ENCODE data around the gene HAPLN3.

Gene HAPLN3

DNA sequence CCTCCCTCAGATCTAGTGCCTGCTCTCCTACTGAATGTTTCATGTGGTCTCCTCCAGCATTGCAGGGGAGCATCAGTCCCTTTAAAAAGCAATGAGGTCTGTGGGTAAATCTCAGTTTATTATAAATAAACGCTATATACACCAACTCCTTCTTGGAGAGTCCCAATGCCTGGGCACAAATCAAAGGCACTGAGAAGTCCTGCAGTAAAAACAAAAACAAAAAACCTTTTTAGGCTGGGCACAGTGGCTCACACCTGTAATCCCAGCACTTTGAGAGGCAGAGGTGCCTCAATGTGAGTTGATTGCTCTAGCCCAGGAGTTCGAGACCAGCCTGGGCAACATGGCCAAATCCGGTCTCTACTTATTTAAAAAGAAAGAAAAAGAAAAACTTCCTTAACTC lies 47.1 kb downstream of the HAPLN3 start:
- no peak for DNase-seq (ENCODE audit: extremely low spot score)
- ChIA-PET CTCF (no interaction called here), POLR2A (no interaction called here)
- TF ChIP-seq, protein P1, sequence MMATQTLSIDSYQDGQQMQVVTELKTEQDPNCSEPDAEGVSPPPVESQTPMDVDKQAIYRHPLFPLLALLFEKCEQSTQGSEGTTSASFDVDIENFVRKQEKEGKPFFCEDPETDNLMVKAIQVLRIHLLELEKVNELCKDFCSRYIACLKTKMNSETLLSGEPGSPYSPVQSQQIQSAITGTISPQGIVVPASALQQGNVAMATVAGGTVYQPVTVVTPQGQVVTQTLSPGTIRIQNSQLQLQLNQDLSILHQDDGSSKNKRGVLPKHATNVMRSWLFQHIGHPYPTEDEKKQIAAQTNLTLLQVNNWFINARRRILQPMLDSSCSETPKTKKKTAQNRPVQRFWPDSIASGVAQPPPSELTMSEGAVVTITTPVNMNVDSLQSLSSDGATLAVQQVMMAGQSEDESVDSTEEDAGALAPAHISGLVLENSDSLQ (IDR thresholded peaks at IDR 0.05) = no peak
- TF ChIP-seq FOXA1 (IDR thresholded peaks at IDR 0.05) (no peak), FOXK2 (IDR thresholded peaks at IDR 0.05) (no peak), FOXM1 (IDR thresholded peaks at IDR 0.05; ENCODE audit: borderline replicate concordance) (no peak)

DNA sequence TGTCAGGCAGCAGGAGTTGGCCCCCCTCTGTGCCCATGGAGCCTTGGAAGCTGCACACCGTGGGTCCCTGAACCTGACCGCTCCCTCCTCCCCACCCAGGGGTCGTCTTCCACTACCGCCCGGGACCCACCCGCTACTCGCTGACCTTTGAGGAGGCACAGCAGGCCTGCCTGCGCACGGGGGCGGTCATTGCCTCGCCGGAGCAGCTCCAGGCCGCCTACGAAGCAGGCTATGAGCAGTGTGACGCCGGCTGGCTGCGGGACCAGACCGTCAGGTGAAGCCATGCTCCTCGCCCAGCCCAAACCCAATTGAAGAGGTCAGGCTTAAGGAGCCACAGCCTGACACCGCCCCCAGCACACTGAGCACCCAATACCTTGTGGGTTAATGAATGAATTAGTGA lies 48.2 kb downstream of the HAPLN3 start:
- no peak for DNase-seq (ENCODE audit: extremely low spot score)
- ChIA-PET POLR2A (no interaction called here), CTCF (no interaction called here)
- TF ChIP-seq TARDBP (IDR thresholded peaks at IDR 0.05) (no peak), FOXK2 (IDR thresholded peaks at IDR 0.05) (no peak), ELF4 (IDR thresholded peaks at IDR 0.05) (no peak), HDGF (IDR thresholded peaks at IDR 0.05; ENCODE audit: borderline replicate concordance) (no peak), L3MBTL2 (conservative IDR thresholded peaks at IDR 0.05) (no peak), FOXM1 (IDR thresholded peaks at IDR 0.05; ENCODE audit: borderline replicate concordance) (no peak), BHLHE40 (IDR thresholded peaks at IDR 0.05; ENCODE audit: borderline replicate concordance) (no peak), SP1 (IDR thresholded peaks at IDR 0.05) (no peak), ARNT (IDR thresholded peaks at IDR 0.05) (no peak), LEF1 (IDR thresholded peaks at IDR 0.05; ENCODE audit: borderline replicate concordance) (no peak), CTBP1 (IDR thresholded peaks at IDR 0.05; ENCODE audit: borderline replicate concordance) (no peak)
- TF ChIP-seq, protein P1 (IDR thresholded peaks at IDR 0.05) = no peak

DNA sequence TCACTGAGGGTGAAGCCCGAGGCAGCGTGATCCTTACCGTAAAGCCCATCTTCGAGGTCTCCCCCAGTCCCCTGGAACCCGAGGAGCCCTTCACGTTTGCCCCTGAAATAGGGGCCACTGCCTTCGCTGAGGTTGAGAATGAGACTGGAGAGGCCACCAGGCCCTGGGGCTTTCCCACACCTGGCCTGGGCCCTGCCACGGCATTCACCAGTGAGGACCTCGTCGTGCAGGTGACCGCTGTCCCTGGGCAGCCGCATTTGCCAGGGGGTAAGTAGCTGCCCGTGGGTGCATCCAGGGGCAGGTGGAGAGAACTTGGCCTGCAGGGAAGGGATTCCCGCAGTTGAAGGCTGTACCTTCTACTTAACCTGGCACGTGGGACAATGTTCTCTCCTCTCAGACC lies 49.7 kb downstream of the HAPLN3 start:
- TF ChIP-seq ZNF384 (IDR thresholded peaks at IDR 0.05) (no peak), HDGF (IDR thresholded peaks at IDR 0.05; ENCODE audit: borderline replicate concordance) (no peak), FOXA1 (IDR thresholded peaks at IDR 0.05) (no peak), LEF1 (IDR thresholded peaks at IDR 0.05; ENCODE audit: borderline replicate concordance) (no peak), L3MBTL2 (conservative IDR thresholded peaks at IDR 0.05) (no peak), FOXK2 (IDR thresholded peaks at IDR 0.05) (no peak), CTBP1 (IDR thresholded peaks at IDR 0.05; ENCODE audit: borderline replicate concordance) (no peak), NFRKB (IDR thresholded peaks at IDR 0.05) (no peak)
- TF ChIP-seq, protein P1 (IDR thresholded peaks at IDR 0.05) = no peak
- POLR2A ChIA-PET = no interaction called here
- no peak for DNase-seq (ENCODE audit: extremely low spot score)
- CTCF ChIA-PET = no interaction called here

DNA sequence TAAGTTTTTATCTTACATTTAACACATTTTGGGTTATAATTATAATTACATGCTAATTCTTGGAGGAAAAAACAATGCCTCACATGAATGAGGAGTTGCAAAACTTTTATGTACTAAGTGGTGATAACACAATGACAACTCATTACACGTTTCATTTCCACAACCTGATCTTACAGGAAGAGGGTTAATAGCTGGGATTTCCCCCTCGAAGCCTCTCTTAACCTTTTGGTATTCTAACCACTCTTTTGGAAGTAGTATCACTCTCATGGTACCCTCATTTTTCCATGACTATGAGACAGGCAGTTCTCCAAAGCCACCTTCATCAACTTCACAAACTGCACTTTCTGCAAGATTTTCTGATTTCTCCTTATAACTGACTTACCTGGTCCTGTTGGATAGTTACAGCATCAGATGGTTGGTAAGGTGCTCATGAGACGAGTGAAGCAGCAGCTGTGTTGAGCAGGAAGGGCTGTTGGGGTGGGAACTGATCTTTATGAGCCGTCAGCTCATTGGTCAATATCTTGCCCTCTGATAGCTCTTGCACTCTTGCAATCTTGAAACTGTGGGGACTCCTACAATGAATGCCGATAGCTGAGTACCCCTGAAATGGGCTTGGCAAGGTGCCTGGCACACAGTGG lies 50.5 kb downstream of the HAPLN3 start:
- no peak for DNase-seq (ENCODE audit: extremely low spot score)
- ChIA-PET CTCF (no interaction called here), POLR2A (no interaction called here)
- no peak for TF ChIP-seq CTBP1 (IDR thresholded peaks at IDR 0.05; ENCODE audit: borderline replicate concordance)
- TF ChIP-seq ZNF384 (IDR thresholded peaks at IDR 0.05) = no peak
- no peak for TF ChIP-seq FOXK2 (IDR thresholded peaks at IDR 0.05)
- TF ChIP-seq L3MBTL2 (conservative IDR thresholded peaks at IDR 0.05) = no peak
- no peak for TF ChIP-seq ELF4 (IDR thresholded peaks at IDR 0.05)
- TF ChIP-seq ARNT (IDR thresholded peaks at IDR 0.05) = no peak
- no peak for TF ChIP-seq NFRKB (IDR thresholded peaks at IDR 0.05)
- no peak for TF ChIP-seq FOXM1 (IDR thresholded peaks at IDR 0.05; ENCODE audit: borderline replicate concordance)
- no peak for TF ChIP-seq LEF1 (IDR thresholded peaks at IDR 0.05; ENCODE audit: borderline replicate concordance)
- TF ChIP-seq BHLHE40 (IDR thresholded peaks at IDR 0.05; ENCODE audit: borderline replicate concordance) = no peak
- TF ChIP-seq TARDBP (IDR thresholded peaks at IDR 0.05) = no peak
- no peak for TF ChIP-seq HDGF (IDR thresholded peaks at IDR 0.05; ENCODE audit: borderline replicate concordance)
- no peak for TF ChIP-seq SP1 (IDR thresholded peaks at IDR 0.05)
- TF ChIP-seq FOXA1 (IDR thresholded peaks at IDR 0.05) = no peak
- TF ChIP-seq, protein P1 (IDR thresholded peaks at IDR 0.05) = no peak
- TF ChIP-seq SUZ12 (IDR thresholded peaks at IDR 0.05) = no peak

DNA sequence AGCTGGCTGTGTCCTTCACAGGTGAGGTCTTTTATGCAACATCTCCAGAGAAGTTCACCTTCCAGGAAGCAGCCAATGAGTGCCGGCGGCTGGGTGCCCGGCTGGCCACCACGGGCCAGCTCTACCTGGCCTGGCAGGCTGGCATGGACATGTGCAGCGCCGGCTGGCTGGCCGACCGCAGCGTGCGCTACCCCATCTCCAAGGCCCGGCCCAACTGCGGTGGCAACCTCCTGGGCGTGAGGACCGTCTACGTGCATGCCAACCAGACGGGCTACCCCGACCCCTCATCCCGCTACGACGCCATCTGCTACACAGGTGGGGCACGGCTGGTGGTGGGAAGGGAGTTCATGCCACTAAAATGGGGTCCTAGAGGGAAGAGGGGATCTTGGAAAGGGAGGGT lies 52.0 kb downstream of the HAPLN3 start:
- DNase-seq (ENCODE audit: extremely low spot score) = no peak
- ChIA-PET CTCF (interaction anchor here (0.8 to 1.0 kb wide), 2 partner anchors 62 to 205 kb away, joined by 3 to 4 read pairs; partner anchors contain the start of gene ISG20), POLR2A (no interaction called here)
- TF ChIP-seq TARDBP (IDR thresholded peaks at IDR 0.05) (no peak), BHLHE40 (IDR thresholded peaks at IDR 0.05; ENCODE audit: borderline replicate concordance) (no peak), NFRKB (IDR thresholded peaks at IDR 0.05) (no peak), FOXK2 (IDR thresholded peaks at IDR 0.05) (no peak), L3MBTL2 (conservative IDR thresholded peaks at IDR 0.05) (no peak), FOXA1 (IDR thresholded peaks at IDR 0.05) (no peak), HDGF (IDR thresholded peaks at IDR 0.05; ENCODE audit: borderline replicate concordance) (no peak), ELF4 (IDR thresholded peaks at IDR 0.05) (no peak), CTBP1 (IDR thresholded peaks at IDR 0.05; ENCODE audit: borderline replicate concordance) (no peak), SP1 (IDR thresholded peaks at IDR 0.05) (no peak), ARNT (IDR thresholded peaks at IDR 0.05) (no peak), LEF1 (IDR thresholded peaks at IDR 0.05; ENCODE audit: borderline replicate concordance) (no peak), FOXM1 (IDR thresholded peaks at IDR 0.05; ENCODE audit: borderline replicate concordance) (no peak), SUZ12 (IDR thresholded peaks at IDR 0.05) (no peak), ZNF384 (IDR thresholded peaks at IDR 0.05) (no peak)
- TF ChIP-seq, protein P1 (IDR thresholded peaks at IDR 0.05) = no peak
